ENCODE results near the gene PPFIA3. TPM values are rescaled to one million over a fixed set of nuclear protein-coding genes. Genes with fewer than 3 reads are reported as not detected.

The PPFIA3 gene
- total and polyA plus RNA-seq, 2 of the 8 experiments (the other 6 are each of a cell fraction or from before 2014, with no cell fraction given): 15.9 to 25.3 TPM

DNA sequence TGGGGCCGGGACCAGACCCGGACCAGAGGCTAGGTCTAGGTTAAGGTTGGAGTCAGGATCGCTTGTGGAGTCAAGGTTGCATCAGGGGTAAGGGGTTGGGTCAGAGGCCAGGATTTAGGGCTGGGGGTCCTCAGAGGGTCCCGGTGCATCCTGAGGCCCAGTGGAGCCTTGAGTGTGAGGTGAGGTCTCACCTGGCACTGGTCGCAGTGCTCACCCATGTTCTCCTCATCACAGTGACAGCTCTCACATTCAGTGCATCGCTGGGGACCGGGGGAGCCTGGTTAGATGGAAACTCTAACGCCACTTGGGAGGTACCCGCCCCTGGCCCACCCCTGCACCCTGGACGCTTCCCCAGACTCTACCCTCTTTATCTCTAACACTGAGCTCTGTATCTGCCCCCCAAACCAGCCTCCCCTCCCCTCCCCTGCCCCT lies 32.8 kb downstream of the PPFIA3 start:
- H3K56ac ChIP-seq (replicated peaks; ENCODE audit: insufficient read length, low read depth, low read length): no peak overlapping the region
- POLR2A ChIA-PET (ENCODE audit: partially characterized antibody): interaction anchor here (0.9 to 4.9 kb wide), 6 partner anchors 9 to 59 kb away, joined by 3 to 27 read pairs (median 8); partner anchors contain the start of gene LIN7B
- H4K5ac ChIP-seq (ENCODE audit: insufficient read length, low read depth, low read length): no peak overlapping the region
- WGBS, 2 experiments (ENCODE audit: extremely low coverage in 1 of 2, insufficient coverage in 1 of 2, insufficient read length in 1 of 2, insufficient replicate concordance in 2 of 2, low coverage in 1 of 2, low lambda C conversion rate in 2 of 2, missing lambda C conversion rate in 1 of 2): 13% methylated on average over 5 of the region's 10 CpGs; no CpG with 5 or more reads in 1 of the 2 experiments
- no peaks in the 10 kb centered on the region for H3K36me3 ChIP-seq (ENCODE audit: control insufficient read depth in 2 of 4, insufficient read depth in 4 of 4, low read length in 3 of 4)
- H3K79me2 ChIP-seq (ENCODE audit: control insufficient read depth in 1 of 2, insufficient read depth in 2 of 2, low read length in 2 of 2): no peaks in the 10 kb centered on the region
- no peak overlapping the region for H3K4ac ChIP-seq (replicated peaks; ENCODE audit: insufficient read length, low read depth, low read length)
- H3K4me3 ChIP-seq (ENCODE audit: extremely low read depth in 1 of 4, insufficient read depth in 2 of 4, low read depth in 3 of 4, low read length in 4 of 4): peak overlapping the region in 1 of 4 experiments; percentile 32; a peak in 2 of 8 replicates
- no peak overlapping the region for H2BK120ac ChIP-seq (replicated peaks; ENCODE audit: low read depth, low read length)
- H3K9me3 ChIP-seq (ENCODE audit: insufficient read depth in 2 of 2, low read depth in 1 of 2, low read length in 1 of 2): no peaks in the 10 kb centered on the region
- H3K27ac ChIP-seq (ENCODE audit: low read depth, low read length): no peak overlapping the region
- peaks cover 0 to 2% of the 10 kb centered on the region in 2 experiments for H4K20me1 ChIP-seq (replicated peaks in 1 of 2; ENCODE audit: control insufficient read depth in 1 of 2, insufficient read depth in 2 of 2, low read length in 2 of 2)
- no peak overlapping the region for H2BK15ac ChIP-seq (ENCODE audit: low read length)
- 0 out of 2 replicates have a peak, but pooled peaks cover 2% of the 10 kb centered on the region for H3K79me1 ChIP-seq (ENCODE audit: low read depth, low read length)
- CTCF ChIA-PET (ENCODE audit: partially characterized antibody): interaction anchor here (0.8 to 2.1 kb wide), 4 partner anchors 13 to 54 kb away, joined by 3 to 10 read pairs (median 5); no protein-coding TSS in a partner anchor
- peak overlapping the region; percentile 59 to 85 for H3K4me2 ChIP-seq (ENCODE audit: insufficient read depth in 1 of 2, low read depth in 2 of 2, low read length in 2 of 2)
- no peak overlapping the region for H2AFZ ChIP-seq (ENCODE audit: low read length)
- no peak overlapping the region for H2BK12ac ChIP-seq (ENCODE audit: low read depth, low read length)
- no peak overlapping the region; a peak in 1 of 7 replicates for H3K9ac ChIP-seq (replicated peaks in 1 of 4; ENCODE audit: extremely low read depth in 1 of 4, low read depth in 3 of 4, low read length in 3 of 4)
- peaks cover 0 to 7% (median 3%) of the 10 kb centered on the region in 4 experiments; a peak in 3 of 7 replicates for H3K27me3 ChIP-seq (replicated peaks in 1 of 4; ENCODE audit: control insufficient read depth in 3 of 4, extremely low read depth in 1 of 4, insufficient read depth in 3 of 4, low read length in 3 of 4)
- H3K23me2 ChIP-seq (ENCODE audit: low read depth, low read length): peaks cover 24% of the 10 kb centered on the region
- H4K8ac ChIP-seq (ENCODE audit: extremely low read depth, insufficient read depth, low read length): no peak overlapping the region
- no peak for FAIRE-seq
- DNase-seq (ENCODE audit: low read depth in 1 of 2, low spot score in 2 of 2): no peak
- H2BK5ac ChIP-seq (ENCODE audit: low read depth, low read length): no peak overlapping the region
- no peak overlapping the region for H2BK20ac ChIP-seq (ENCODE audit: low read length)
- no peak overlapping the region for H3K14ac ChIP-seq (ENCODE audit: insufficient read length)
- TF ChIP-seq POU5F1 (IDR thresholded peaks at IDR 0.05; ENCODE audit: low read depth, low read length) (no peak), TCF12 (IDR thresholded peaks at IDR 0.05; ENCODE audit: low read depth, low read length) (no peak), BRCA1 (IDR thresholded peaks at IDR 0.05; ENCODE audit: low read depth, low read length) (no peak), RFX5 (IDR thresholded peaks at IDR 0.05; ENCODE audit: borderline replicate concordance, low read depth, low read length) (no peak), POLR2AphosphoS5 (IDR thresholded peaks at IDR 0.05; ENCODE audit: low read depth, low read length) (no peak)
- TF ChIP-seq, protein P1, sequence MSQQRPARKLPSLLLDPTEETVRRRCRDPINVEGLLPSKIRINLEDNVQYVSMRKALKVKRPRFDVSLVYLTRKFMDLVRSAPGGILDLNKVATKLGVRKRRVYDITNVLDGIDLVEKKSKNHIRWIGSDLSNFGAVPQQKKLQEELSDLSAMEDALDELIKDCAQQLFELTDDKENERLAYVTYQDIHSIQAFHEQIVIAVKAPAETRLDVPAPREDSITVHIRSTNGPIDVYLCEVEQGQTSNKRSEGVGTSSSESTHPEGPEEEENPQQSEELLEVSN (IDR thresholded peaks at IDR 0.05): no peak
- no peak overlapping the region for H4K91ac ChIP-seq (replicated peaks; ENCODE audit: insufficient read length, low read length)
- no peak overlapping the region for H2AK5ac ChIP-seq (ENCODE audit: low read depth, low read length)
- H3K23ac ChIP-seq (ENCODE audit: insufficient read length): no peak overlapping the region
- H3K4me1 ChIP-seq (replicated peaks in 1 of 4; ENCODE audit: control insufficient read depth in 3 of 4, insufficient read depth in 4 of 4, low read length in 3 of 4): peaks cover 0 to 31% (median 19%) of the 10 kb centered on the region in 4 experiments; a peak in 6 of 7 replicates
- no peak overlapping the region for H3K18ac ChIP-seq (ENCODE audit: extremely low read depth, low read length)

All from H1 (cell line).